K562 (cell line): Measurements from ENCODE around the gene TRMT2A. TPM values are rescaled to one million over a fixed set of nuclear protein-coding genes. Genes with fewer than 3 reads are reported as not detected.

Source experiments
- BCLAF1 ChIP-seq, 2 experiments: fragments of 450-650 bp in 1 of 2; IDR thresholded peaks; 2 replicates each; pipeline ENCODE4 v1.6.1; 2011 to 2017; ENCODE audit warnings: low read depth in 2 of 2, antibody characterized with exemption in 1 of 2, borderline replicate concordance in 1 of 2, low read length in 1 of 2, mild to moderate bottlenecking in 1 of 2, mixed read lengths in 1 of 2; ENCODE audit not compliant: control insufficient read depth in 1 of 2
- DACH1 ChIP-seq: fragments of 450-650 bp; IDR thresholded peaks from 2 replicates; pipeline ENCODE4 v1.6.1; 2018; ENCODE audit not compliant: partially characterized antibody
- ETV5 ChIP-seq: sonication (generic); formaldehyde crosslinking; IDR thresholded peaks from 2 replicates; pipeline ENCODE4 v1.4.0; 2020; ENCODE audit warnings: low read depth, mild to moderate bottlenecking, missing genetic modification reagents
- HDAC6 ChIP-seq: IDR thresholded peaks from 2 replicates; pipeline ENCODE4 v1.6.1; 2012; ENCODE audit warnings: low read depth, mild to moderate bottlenecking, control low read depth, inconsistent platforms, low read length, moderate library complexity
- HES1 ChIP-seq: fragments of 450-650 bp; IDR thresholded peaks from 2 replicates; pipeline ENCODE4 v1.6.1; 2016; ENCODE audit warnings: low read depth, mild to moderate bottlenecking, moderate library complexity
- ILK ChIP-seq: fragments of 450-650 bp; IDR thresholded peaks from 2 replicates; pipeline ENCODE4 v1.6.1; 2016; ENCODE audit warnings: missing genetic modification characterization, low read depth, mild to moderate bottlenecking, missing compliant biosample characterization, moderate library complexity, borderline replicate concordance
- MTA3 ChIP-seq: fragments of 450-650 bp; formaldehyde crosslinking; IDR thresholded peaks from 2 replicates; pipeline ENCODE4 v1.6.1; 2017; ENCODE audit warnings: mild to moderate bottlenecking, borderline replicate concordance
- NCOA2 ChIP-seq, 2 experiments: fragments of 450-650 bp; IDR thresholded peaks; 2 replicates each; pipeline ENCODE4 v1.6.1; 2018; ENCODE audit warnings: mild to moderate bottlenecking in 2 of 2, moderate library complexity in 1 of 2; ENCODE audit not compliant: partially characterized antibody in 2 of 2
- NFATC3 ChIP-seq: fragments of 450-650 bp; IDR thresholded peaks from 2 replicates; pipeline ENCODE4 v1.6.1; 2017; ENCODE audit warnings: mild to moderate bottlenecking
- ZC3H4 ChIP-seq: sonication (generic); formaldehyde crosslinking; IDR thresholded peaks from 2 replicates; pipeline ENCODE4 v1.9.0; 2021; ENCODE audit warnings: missing genetic modification reagents, borderline replicate concordance
- ZNF699 ChIP-seq: fragments of 250-450 bp; sonication (Bioruptor Pico); IDR thresholded peaks from 2 replicates; pipeline ENCODE4 v1.8.0; 2021; ENCODE audit warnings: mild to moderate bottlenecking, moderate library complexity; ENCODE audit not compliant: insufficient replicate concordance
- polyA plus RNA-seq, 8 experiments: library from polyadenylated mRNA; depleted of rRNA in 4 of 8; stranded (reverse) in 5 of 8; unstranded in 3 of 8; fragments of >200 nt; fragmentation: Nextera tagmentation in 2 of 8; fragmentation: Illumina TruSeq in 1 of 8; extraction: Ambion mirVana in 2 of 8; extraction: Trizol in 1 of 8; gene quantifications; 2 replicates each; pipeline versions ENCODE4 v1.2.1 to v1.2.3, GENCODE V29; 2011 to 2014; ENCODE audit warnings: inconsistent platforms in 1 of 8, missing spikeins in 1 of 8
- total RNA-seq, 7 experiments: library from RNA; depleted of rRNA in 6 of 7; stranded (reverse); fragments of >200 nt in 6 of 7; fragmentation: Illumina TruSeq in 2 of 7; extraction: Trizol in 2 of 7; gene quantifications; 2 replicates each; pipeline versions ENCODE4 v1.2.1 to v1.2.3, GENCODE V29; 2011 to 2021; ENCODE audit warnings: low replicate concordance in 1 of 7
- TF ChIP-seq, protein P1 (sequence below): fragments of 450-650 bp; IDR thresholded peaks from one replicate; pipeline ENCODE4 v1.6.1; 2018; ENCODE audit warnings: mild to moderate bottlenecking, moderate library complexity; ENCODE audit not compliant: partially characterized antibody
- TF ChIP-seq, protein P2 (sequence below), 2 experiments: fragments of 450-650 bp; IDR thresholded peaks; 2 replicates each; pipeline ENCODE4 v1.6.1; 2018; ENCODE audit warnings: mild to moderate bottlenecking in 2 of 2, low read depth in 1 of 2; ENCODE audit not compliant: partially characterized antibody in 2 of 2
- TF ChIP-seq, protein P3 (sequence below): fragments of 250-450 bp; sonication (Bioruptor Pico); IDR thresholded peaks from 2 replicates; pipeline ENCODE4 v1.4.0; 2020; ENCODE audit warnings: mild to moderate bottlenecking

The TRMT2A gene
- total and polyA plus RNA-seq, 9 of the 15 experiments (the other 6 are each of a cell fraction or from before 2014, with no cell fraction given): 1.6 to 265 (median 140) TPM

DNA sequence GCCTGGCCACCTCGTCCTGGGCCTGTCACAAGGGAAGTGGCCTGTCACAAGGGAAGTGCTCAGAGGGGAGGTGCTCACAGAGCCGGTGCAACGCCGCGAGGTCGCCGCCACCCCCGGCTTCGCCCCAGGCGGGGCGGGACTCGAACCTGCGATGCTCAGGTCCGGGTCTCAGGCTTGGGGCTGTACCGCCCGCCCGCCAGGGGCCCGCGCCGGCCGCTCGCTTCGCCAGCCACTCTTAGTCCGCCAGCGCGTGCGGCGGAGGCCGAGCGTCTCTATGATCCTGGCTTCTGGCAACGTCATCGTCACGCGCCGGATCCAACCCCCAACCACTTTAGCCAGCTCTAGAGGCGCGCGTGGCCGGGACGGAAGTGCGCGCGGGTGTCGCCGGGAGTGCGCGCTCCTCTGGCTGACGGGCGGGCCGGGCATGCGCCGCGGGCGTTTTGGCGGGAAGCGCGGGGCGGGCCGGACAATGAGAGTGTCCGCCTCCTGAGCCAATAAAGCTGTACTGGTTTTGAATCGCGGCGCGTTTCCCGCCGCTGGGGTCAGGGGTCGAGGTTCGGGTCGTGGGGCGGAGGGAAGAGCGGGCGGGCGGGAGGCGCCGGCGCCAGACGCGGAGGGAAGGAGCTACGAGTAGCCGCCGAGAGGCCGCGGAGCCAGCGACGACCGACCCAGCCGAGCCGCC, at the start of gene TRMT2A (continued):
- TF ChIP-seq, protein P1, sequence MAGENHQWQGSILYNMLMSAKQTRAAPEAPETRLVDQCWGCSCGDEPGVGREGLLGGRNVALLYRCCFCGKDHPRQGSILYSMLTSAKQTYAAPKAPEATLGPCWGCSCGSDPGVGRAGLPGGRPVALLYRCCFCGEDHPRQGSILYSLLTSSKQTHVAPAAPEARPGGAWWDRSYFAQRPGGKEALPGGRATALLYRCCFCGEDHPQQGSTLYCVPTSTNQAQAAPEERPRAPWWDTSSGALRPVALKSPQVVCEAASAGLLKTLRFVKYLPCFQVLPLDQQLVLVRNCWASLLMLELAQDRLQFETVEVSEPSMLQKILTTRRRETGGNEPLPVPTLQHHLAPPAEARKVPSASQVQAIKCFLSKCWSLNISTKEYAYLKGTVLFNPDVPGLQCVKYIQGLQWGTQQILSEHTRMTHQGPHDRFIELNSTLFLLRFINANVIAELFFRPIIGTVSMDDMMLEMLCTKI: no peak
- TF ChIP-seq, protein P2, sequence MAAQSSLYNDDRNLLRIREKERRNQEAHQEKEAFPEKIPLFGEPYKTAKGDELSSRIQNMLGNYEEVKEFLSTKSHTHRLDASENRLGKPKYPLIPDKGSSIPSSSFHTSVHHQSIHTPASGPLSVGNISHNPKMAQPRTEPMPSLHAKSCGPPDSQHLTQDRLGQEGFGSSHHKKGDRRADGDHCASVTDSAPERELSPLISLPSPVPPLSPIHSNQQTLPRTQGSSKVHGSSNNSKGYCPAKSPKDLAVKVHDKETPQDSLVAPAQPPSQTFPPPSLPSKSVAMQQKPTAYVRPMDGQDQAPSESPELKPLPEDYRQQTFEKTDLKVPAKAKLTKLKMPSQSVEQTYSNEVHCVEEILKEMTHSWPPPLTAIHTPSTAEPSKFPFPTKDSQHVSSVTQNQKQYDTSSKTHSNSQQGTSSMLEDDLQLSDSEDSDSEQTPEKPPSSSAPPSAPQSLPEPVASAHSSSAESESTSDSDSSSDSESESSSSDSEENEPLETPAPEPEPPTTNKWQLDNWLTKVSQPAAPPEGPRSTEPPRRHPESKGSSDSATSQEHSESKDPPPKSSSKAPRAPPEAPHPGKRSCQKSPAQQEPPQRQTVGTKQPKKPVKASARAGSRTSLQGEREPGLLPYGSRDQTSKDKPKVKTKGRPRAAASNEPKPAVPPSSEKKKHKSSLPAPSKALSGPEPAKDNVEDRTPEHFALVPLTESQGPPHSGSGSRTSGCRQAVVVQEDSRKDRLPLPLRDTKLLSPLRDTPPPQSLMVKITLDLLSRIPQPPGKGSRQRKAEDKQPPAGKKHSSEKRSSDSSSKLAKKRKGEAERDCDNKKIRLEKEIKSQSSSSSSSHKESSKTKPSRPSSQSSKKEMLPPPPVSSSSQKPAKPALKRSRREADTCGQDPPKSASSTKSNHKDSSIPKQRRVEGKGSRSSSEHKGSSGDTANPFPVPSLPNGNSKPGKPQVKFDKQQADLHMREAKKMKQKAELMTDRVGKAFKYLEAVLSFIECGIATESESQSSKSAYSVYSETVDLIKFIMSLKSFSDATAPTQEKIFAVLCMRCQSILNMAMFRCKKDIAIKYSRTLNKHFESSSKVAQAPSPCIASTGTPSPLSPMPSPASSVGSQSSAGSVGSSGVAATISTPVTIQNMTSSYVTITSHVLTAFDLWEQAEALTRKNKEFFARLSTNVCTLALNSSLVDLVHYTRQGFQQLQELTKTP (IDR thresholded peaks at IDR 0.05; ENCODE audit: low read depth in 1 of 2, partially characterized antibody in 2 of 2): no peak
- TF ChIP-seq NCOA2 (IDR thresholded peaks at IDR 0.05; ENCODE audit: partially characterized antibody in 2 of 2) (no peak), NFATC3 (no peak), MTA3 (no peak), ETV5 (no peak), DACH1 (no peak), HDAC6 (peak; percentile 80), ZNF699 (no peak), ZC3H4 (CRISPR knock-in tag) (no peak), HES1 (no peak), ILK (no peak), BCLAF1 (IDR thresholded peaks at IDR 0.05; ENCODE audit: borderline replicate concordance in 1 of 2, control insufficient read depth in 1 of 2, low read depth in 2 of 2, low read length in 1 of 2) (no peak)
- TF ChIP-seq, protein P3, sequence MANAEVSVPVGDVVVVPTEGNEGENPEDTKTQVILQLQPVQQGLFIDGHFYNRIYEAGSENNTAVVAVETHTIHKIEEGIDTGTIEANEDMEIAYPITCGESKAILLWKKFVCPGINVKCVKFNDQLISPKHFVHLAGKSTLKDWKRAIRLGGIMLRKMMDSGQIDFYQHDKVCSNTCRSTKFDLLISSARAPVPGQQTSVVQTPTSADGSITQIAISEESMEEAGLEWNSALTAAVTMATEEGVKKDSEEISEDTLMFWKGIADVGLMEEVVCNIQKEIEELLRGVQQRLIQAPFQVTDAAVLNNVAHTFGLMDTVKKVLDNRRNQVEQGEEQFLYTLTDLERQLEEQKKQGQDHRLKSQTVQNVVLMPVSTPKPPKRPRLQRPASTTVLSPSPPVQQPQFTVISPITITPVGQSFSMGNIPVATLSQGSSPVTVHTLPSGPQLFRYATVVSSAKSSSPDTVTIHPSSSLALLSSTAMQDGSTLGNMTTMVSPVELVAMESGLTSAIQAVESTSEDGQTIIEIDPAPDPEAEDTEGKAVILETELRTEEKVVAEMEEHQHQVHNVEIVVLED: peak; percentile 98
